Inflammatory macrophage treated with lipopolysaccharide for 4 hours (primary cell): ENCODE results near the gene SYAP1.
"Not testable (repeated sequence)": the region's sequence is repeated elsewhere in the genome, so short reads cannot be mapped to it uniquely, and the experiment has no call there.

Experiments
- DNase-seq: peaks from one replicate; pipeline ENCODE4 v3.0.0-alpha.2; 2020

The SYAP1 gene

GRCh38 chrX:16719334-16720084, at the start of gene SYAP1:
Gene SYAP1 (plus strand): TSS chrX:16719612. CDS start chrX:16719725, 113 bp downstream.
- DNase-seq: peak; percentile 92

GRCh38 chrX:16671005-16671404, 48.4 kb upstream of the SYAP1 start:
- DNase-seq: peak; percentile 13

GRCh38 chrX:16678689-16679088, 40.7 kb upstream of the SYAP1 start:
- DNase-seq: no peak

- no peak for DNase-seq
Measured at GRCh38 chrX:16683007-16683664, 36.3 kb upstream of the SYAP1 start.

GRCh38 chrX:16687514-16687913, 31.9 kb upstream of the SYAP1 start:
- no peak for DNase-seq

- DNase-seq: peak; percentile 28
Measured at GRCh38 chrX:16695079-16695676, 24.2 kb upstream of the SYAP1 start.

- DNase-seq: no peak
Measured at GRCh38 chrX:16696956-16697355, 22.5 kb upstream of the SYAP1 start.

GRCh38 chrX:16699389-16699788, 20.0 kb upstream of the SYAP1 start:
- no peak for DNase-seq

- no peak for DNase-seq
Measured at GRCh38 chrX:16700734-16701133, 18.7 kb upstream of the SYAP1 start.

- DNase-seq: no peak
Measured at GRCh38 chrX:16702700-16703599, 16.5 kb upstream of the SYAP1 start.

GRCh38 chrX:16705370-16705769, 14.0 kb upstream of the SYAP1 start:
- DNase-seq: no peak

- no peak for DNase-seq
Measured at GRCh38 chrX:16708016-16708415, 11.4 kb upstream of the SYAP1 start.

- DNase-seq: no peak
Measured at GRCh38 chrX:16711219-16711811, 8.1 kb upstream of the SYAP1 start.

- no peak for DNase-seq
Measured at GRCh38 chrX:16711893-16712547, 7.4 kb upstream of the SYAP1 start.

GRCh38 chrX:16712548-16713155, 6.8 kb upstream of the SYAP1 start, which contains the start of gene CTPS2:
Gene CTPS2 (minus strand): TSS chrX:16712669. CDS start chrX:16702902, 9,767 bp downstream.
- DNase-seq: peak; percentile 47

GRCh38 chrX:16714504-16714903, 4.9 kb upstream of the SYAP1 start:
- no peak for DNase-seq

GRCh38 chrX:16715638-16716037, 3.8 kb upstream of the SYAP1 start:
- not testable (repeated sequence) for DNase-seq

GRCh38 chrX:16716451-16716850, 3.0 kb upstream of the SYAP1 start:
- DNase-seq: not testable (repeated sequence)

- no peak for DNase-seq
Measured at GRCh38 chrX:16718824-16719333, 533 bp upstream of the SYAP1 start.

GRCh38 chrX:16722481-16722880, 3.1 kb downstream of the SYAP1 start:
- DNase-seq: no peak

- DNase-seq: no peak
Measured at GRCh38 chrX:16725072-16725471, 5.7 kb downstream of the SYAP1 start.
